Fibroblast of pulmonary artery (primary cell): ENCODE data around the gene GRIP2.

Experiments
- DNase-seq: peaks from one replicate; pipeline ENCODE4 v3.0.0-alpha.2; 2010; ENCODE audit warnings: low read depth
- H3K4me3 ChIP-seq: replicated peaks from 2 replicates; pipeline ENCODE4 v1.5.1; 2011; ENCODE audit warnings: low read depth, mild to moderate bottlenecking, control low read depth, low read length, moderate library complexity
- CTCF ChIP-seq: IDR thresholded peaks from 2 replicates; pipeline ENCODE4 v1.5.1; 2011; ENCODE audit warnings: mild to moderate bottlenecking, control low read depth, low read length, inconsistent platforms; ENCODE audit errors: missing control alignments

The GRIP2 gene

GRCh38 chr3:14522129-14522691 is 17.9 kb downstream of the GRIP2 start:
- H3K4me3 ChIP-seq, result no peak overlapping the region
- DNase-seq, result no peak
- no peak for TF ChIP-seq CTCF

- DNase-seq, result no peak
- no peak for TF ChIP-seq CTCF
- no peak overlapping the region for H3K4me3 ChIP-seq
Measured at GRCh38 chr3:14521611-14522010, 18.5 kb downstream of the GRIP2 start.

GRCh38 chr3:14520967-14521366 is 19.2 kb downstream of the GRIP2 start:
- no peak overlapping the region for H3K4me3 ChIP-seq
- no peak for TF ChIP-seq CTCF

GRCh38 chr3:14520149-14520548 is 20.0 kb downstream of the GRIP2 start:
- no peak for TF ChIP-seq CTCF
- H3K4me3 ChIP-seq, result no peak overlapping the region
- no peak for DNase-seq

More at GRCh38 chr3:14520967-14521366, 19.2 kb downstream of the GRIP2 start:
- DNase-seq, result no peak

- no peak for TF ChIP-seq CTCF
Measured at GRCh38 chr3:14519406-14519805, 20.7 kb downstream of the GRIP2 start.

GRCh38 chr3:14518893-14519292 is 21.2 kb downstream of the GRIP2 start:
- no peak for TF ChIP-seq CTCF
- DNase-seq, result no peak
- H3K4me3 ChIP-seq, result no peak overlapping the region

More at GRCh38 chr3:14519406-14519805, 20.7 kb downstream of the GRIP2 start:
- DNase-seq, result no peak
- H3K4me3 ChIP-seq, result no peak overlapping the region

- DNase-seq, result no peak
- no peak for TF ChIP-seq CTCF
- no peak overlapping the region for H3K4me3 ChIP-seq
Measured at GRCh38 chr3:14518432-14518802, 21.7 kb downstream of the GRIP2 start.
